H1 (cell line): Measurements from ENCODE around the gene GSTO1.

Experiments
- BRCA1 ChIP-seq: IDR thresholded peaks from 2 replicates; pipeline ENCODE4 v1.6.1; 2012; ENCODE audit warnings: low read depth, low read length, improper control_type of control experiment
- PHF8 ChIP-seq: fragments of 200-600 bp; sonication (generic); conservative IDR thresholded peaks from 2 replicates; pipeline ENCODE4 v1.7.1; 2012; ENCODE audit warnings: low read depth, mild to moderate bottlenecking, inconsistent platforms, low read length, moderate library complexity
- TBP ChIP-seq: IDR thresholded peaks from 2 replicates; pipeline ENCODE4 v1.6.1; 2011; ENCODE audit warnings: low read depth, low read length, improper control_type of control experiment
- YY1 ChIP-seq: IDR thresholded peaks from 2 replicates; pipeline ENCODE4 v1.6.1; 2011; ENCODE audit warnings: low read depth, mild to moderate bottlenecking, low read length

GRCh38 chr10:104230490-104230889 lies 24.2 kb upstream of the GSTO1 start:
- TF ChIP-seq TBP, result no peak
- no peak for TF ChIP-seq BRCA1
- TF ChIP-seq YY1, result no peak
- no peak for TF ChIP-seq PHF8
